SU-DHL-6 (cell line): ENCODE measurements around the gene GRIK3.

ENCODE experiments used
- H2AFZ ChIP-seq: fragments of 200-600 bp; sonication (generic); 2 replicates; pipeline ENCODE4 v1.6.1; 2014; ENCODE audit warnings: low read depth, mild to moderate bottlenecking, moderate library complexity, mixed read lengths, antibody characterized with exemption, low read length; ENCODE audit not compliant: severe bottlenecking
- H3F3A ChIP-seq: fragments of 200-600 bp; shearing (Covaris generic); 2 replicates; pipeline ENCODE4 v1.6.0; 2016; ENCODE audit warnings: antibody characterized with exemption, mild to moderate bottlenecking; ENCODE audit not compliant: insufficient read depth
- H3K27ac ChIP-seq: fragments of 200-600 bp; sonication (generic); 2 replicates; pipeline ENCODE4 v1.5.1; 2016; ENCODE audit warnings: low read depth, mild to moderate bottlenecking, low read length, moderate library complexity, mixed read lengths
- H3K27me3 ChIP-seq: fragments of 200-600 bp; sonication (generic), shearing (Covaris generic); 2 replicates; pipeline ENCODE4 v1.6.0; 2014; ENCODE audit warnings: mild to moderate bottlenecking, low read length
- H3K36me3 ChIP-seq: fragments of 200-600 bp; sonication (generic); 2 replicates; pipeline ENCODE4 v1.6.1; 2014; ENCODE audit warnings: mild to moderate bottlenecking, low read length, mixed read lengths
- H3K4me2 ChIP-seq: fragments of 300-600, 200-600 bp; shearing (Covaris generic), sonication (generic); 2 replicates; pipeline ENCODE4 v1.6.0; 2014; ENCODE audit warnings: low read length, low read depth, mild to moderate bottlenecking; ENCODE audit not compliant: poor library complexity, severe bottlenecking
- H3K4me3 ChIP-seq: fragments of 200-600 bp; sonication (generic); 2 replicates; pipeline ENCODE4 v1.5.1; 2014; ENCODE audit warnings: antibody characterized with exemption, low read length, mild to moderate bottlenecking, mixed read lengths; ENCODE audit not compliant: insufficient read depth, poor library complexity, severe bottlenecking
- H3K79me2 ChIP-seq: fragments of 200-600 bp; sonication (generic); 2 replicates; pipeline ENCODE4 v1.6.1; 2014; ENCODE audit warnings: mild to moderate bottlenecking, low read length, moderate library complexity; ENCODE audit not compliant: insufficient read depth
- H3K9ac ChIP-seq: fragments of 200-600 bp; sonication (generic); 2 replicates; pipeline ENCODE4 v1.7.0; 2014; ENCODE audit warnings: mild to moderate bottlenecking, low read length
- H3K9me2 ChIP-seq: fragments of 200-600 bp; sonication (generic); replicated peaks from 2 replicates; pipeline ENCODE4 v1.6.1; 2014; ENCODE audit warnings: low read length; ENCODE audit not compliant: insufficient read depth
- H3K9me3 ChIP-seq: fragments of 200-600 bp; sonication (generic); 2 replicates; pipeline ENCODE4 v1.6.1; 2014; ENCODE audit warnings: low read length, mixed read lengths; ENCODE audit not compliant: insufficient read depth
- H4K20me1 ChIP-seq: fragments of 200-600 bp; sonication (generic); 2 replicates; pipeline ENCODE4 v1.6.1; 2014; ENCODE audit warnings: low read depth, mild to moderate bottlenecking, antibody characterized with exemption, low read length, moderate library complexity, mixed read lengths
- CTCF ChIP-seq: fragments of 200-600 bp; sonication (generic); IDR thresholded peaks from one replicate; pipeline ENCODE4 v1.5.1; 2017; ENCODE audit warnings: antibody characterized with exemption, mild to moderate bottlenecking, low read length, moderate library complexity; ENCODE audit not compliant: insufficient read depth, poor library complexity, severe bottlenecking
- EZH2phosphoT487 ChIP-seq: fragments of 200-600 bp; sonication (generic), shearing (Covaris generic); conservative IDR thresholded peaks from 2 replicates; pipeline ENCODE4 v1.6.1; 2018; ENCODE audit warnings: mild to moderate bottlenecking, antibody characterized with exemption, low read length, moderate library complexity, mixed read lengths

GRIK3 gene

GRCh38 chr1:36803868-36804570 lies 230.3 kb downstream of the GRIK3 start:
- no peak overlapping the region for H2AFZ ChIP-seq
- no peaks in the 10 kb centered on the region for H3K9me3 ChIP-seq
- no peaks in the 10 kb centered on the region for H3K27me3 ChIP-seq
- no peaks in the 10 kb centered on the region for H3K36me3 ChIP-seq
- TF ChIP-seq CTCF = no peak
- no peak for TF ChIP-seq EZH2phosphoT487
- H3K27ac ChIP-seq = no peak overlapping the region
- no peaks in the 10 kb centered on the region for H3K9me2 ChIP-seq
- no peak overlapping the region for H3K4me3 ChIP-seq
- H3K9ac ChIP-seq = no peak overlapping the region
- no peak overlapping the region for H3K4me2 ChIP-seq
- no peaks in the 10 kb centered on the region for H4K20me1 ChIP-seq
- H3K79me2 ChIP-seq = no peaks in the 10 kb centered on the region
- H3F3A ChIP-seq = no peaks in the 10 kb centered on the region

GRCh38 chr1:36802018-36802417 lies 232.3 kb downstream of the GRIK3 start:
- H3K4me3 ChIP-seq = no peak overlapping the region
- no peaks in the 10 kb centered on the region for H3K36me3 ChIP-seq
- H2AFZ ChIP-seq = no peak overlapping the region
- H3K27ac ChIP-seq = no peak overlapping the region
- no peaks in the 10 kb centered on the region for H3F3A ChIP-seq
- no peaks in the 10 kb centered on the region for H3K9me3 ChIP-seq
- H3K9me2 ChIP-seq = no peaks in the 10 kb centered on the region
- no peak overlapping the region for H3K4me2 ChIP-seq
- H4K20me1 ChIP-seq = no peaks in the 10 kb centered on the region
- H3K9ac ChIP-seq = no peak overlapping the region
- H3K27me3 ChIP-seq = no peaks in the 10 kb centered on the region
- H3K79me2 ChIP-seq = no peaks in the 10 kb centered on the region
- TF ChIP-seq EZH2phosphoT487 (no peak), CTCF (no peak)

GRCh38 chr1:36797761-36798160 lies 236.6 kb downstream of the GRIK3 start:
- TF ChIP-seq CTCF = no peak
- TF ChIP-seq EZH2phosphoT487 = no peak
- H3K36me3 ChIP-seq = no peaks in the 10 kb centered on the region

More at GRCh38 chr1:36797761-36798160, 236.6 kb downstream of the GRIK3 start:
- no peak overlapping the region for H3K9ac ChIP-seq
- no peak overlapping the region for H3K4me3 ChIP-seq
- H3K27ac ChIP-seq = no peak overlapping the region
- H3K9me3 ChIP-seq = no peaks in the 10 kb centered on the region
- H3K27me3 ChIP-seq = no peaks in the 10 kb centered on the region
- no peaks in the 10 kb centered on the region for H4K20me1 ChIP-seq
- H3F3A ChIP-seq = no peaks in the 10 kb centered on the region
- H3K9me2 ChIP-seq = no peaks in the 10 kb centered on the region
- H2AFZ ChIP-seq = no peak overlapping the region
- no peaks in the 10 kb centered on the region for H3K79me2 ChIP-seq
- H3K4me2 ChIP-seq = no peak overlapping the region
